ENCODE measurements around the gene LDLRAD4.

Gene LDLRAD4

GRCh38 chr18:13536578-13536977 is 318.0 kb downstream of the LDLRAD4 start:
- no peak for DNase-seq (ENCODE audit: low read depth)

- no peak for DNase-seq (ENCODE audit: low read depth)
These were observed 318.6 kb downstream of the LDLRAD4 start for GRCh38 chr18:13537022-13537780.

- DNase-seq (ENCODE audit: low read depth) = no peak
These were observed 320.1 kb downstream of the LDLRAD4 start for GRCh38 chr18:13538630-13539029.

- DNase-seq (ENCODE audit: low read depth) = no peak
These were observed 320.5 kb downstream of the LDLRAD4 start for GRCh38 chr18:13539050-13539449.

GRCh38 chr18:13539843-13540476 is 321.4 kb downstream of the LDLRAD4 start:
- no peak for DNase-seq (ENCODE audit: low read depth)

GRCh38 chr18:13540477-13541182 is 322.1 kb downstream of the LDLRAD4 start:
- peak; percentile 30 for DNase-seq (ENCODE audit: low read depth)

- DNase-seq (ENCODE audit: low read depth) = no peak
These were observed 323.3 kb downstream of the LDLRAD4 start for GRCh38 chr18:13541621-13542519.

- no peak for DNase-seq (ENCODE audit: low read depth)
These were observed 323.9 kb downstream of the LDLRAD4 start for GRCh38 chr18:13542520-13542847.

- DNase-seq (ENCODE audit: low read depth) = no peak
These were observed 324.6 kb downstream of the LDLRAD4 start for GRCh38 chr18:13543144-13543543.

GRCh38 chr18:13543811-13544732 is 325.5 kb downstream of the LDLRAD4 start:
- no peak for DNase-seq (ENCODE audit: low read depth)

GRCh38 chr18:13544953-13545352 is 326.4 kb downstream of the LDLRAD4 start:
- DNase-seq (ENCODE audit: low read depth) = no peak

GRCh38 chr18:13545514-13545913 is 327.0 kb downstream of the LDLRAD4 start:
- no peak for DNase-seq (ENCODE audit: low read depth)

GRCh38 chr18:13545955-13546354 is 327.4 kb downstream of the LDLRAD4 start:
- DNase-seq (ENCODE audit: low read depth) = no peak

GRCh38 chr18:13546638-13547037 is 328.1 kb downstream of the LDLRAD4 start:
- no peak for DNase-seq (ENCODE audit: low read depth)

- no peak for DNase-seq (ENCODE audit: low read depth)
These were observed 328.8 kb downstream of the LDLRAD4 start for GRCh38 chr18:13547347-13547746.

GRCh38 chr18:13548106-13548819 is 329.7 kb downstream of the LDLRAD4 start:
- DNase-seq (ENCODE audit: low read depth) = no peak

- no peak for DNase-seq (ENCODE audit: low read depth)
These were observed 330.7 kb downstream of the LDLRAD4 start for GRCh38 chr18:13548966-13549879.

GRCh38 chr18:13549880-13550232 is 331.3 kb downstream of the LDLRAD4 start:
- no peak for DNase-seq (ENCODE audit: low read depth)
